ENCODE results near the gene RNASET2. TPM values are rescaled to one million over a fixed set of nuclear protein-coding genes. Genes with fewer than 3 reads are reported as not detected.
A peak's percentile ranks its signal among the peaks of the same experiment; 100 is the strongest.

Gene RNASET2
- total RNA-seq, 1 donor from 2014 or later, result 56.2 TPM

- intact Hi-C loops (cut with micrococcal nuclease), result no loop called here
- no peaks in the 10 kb centered on the region for H3K27me3 Mint-ChIP-seq (ENCODE audit: low read depth)
Observed at GRCh38 chr6:166908811-166909210, 47.5 kb downstream of the RNASET2 start.

DNA sequence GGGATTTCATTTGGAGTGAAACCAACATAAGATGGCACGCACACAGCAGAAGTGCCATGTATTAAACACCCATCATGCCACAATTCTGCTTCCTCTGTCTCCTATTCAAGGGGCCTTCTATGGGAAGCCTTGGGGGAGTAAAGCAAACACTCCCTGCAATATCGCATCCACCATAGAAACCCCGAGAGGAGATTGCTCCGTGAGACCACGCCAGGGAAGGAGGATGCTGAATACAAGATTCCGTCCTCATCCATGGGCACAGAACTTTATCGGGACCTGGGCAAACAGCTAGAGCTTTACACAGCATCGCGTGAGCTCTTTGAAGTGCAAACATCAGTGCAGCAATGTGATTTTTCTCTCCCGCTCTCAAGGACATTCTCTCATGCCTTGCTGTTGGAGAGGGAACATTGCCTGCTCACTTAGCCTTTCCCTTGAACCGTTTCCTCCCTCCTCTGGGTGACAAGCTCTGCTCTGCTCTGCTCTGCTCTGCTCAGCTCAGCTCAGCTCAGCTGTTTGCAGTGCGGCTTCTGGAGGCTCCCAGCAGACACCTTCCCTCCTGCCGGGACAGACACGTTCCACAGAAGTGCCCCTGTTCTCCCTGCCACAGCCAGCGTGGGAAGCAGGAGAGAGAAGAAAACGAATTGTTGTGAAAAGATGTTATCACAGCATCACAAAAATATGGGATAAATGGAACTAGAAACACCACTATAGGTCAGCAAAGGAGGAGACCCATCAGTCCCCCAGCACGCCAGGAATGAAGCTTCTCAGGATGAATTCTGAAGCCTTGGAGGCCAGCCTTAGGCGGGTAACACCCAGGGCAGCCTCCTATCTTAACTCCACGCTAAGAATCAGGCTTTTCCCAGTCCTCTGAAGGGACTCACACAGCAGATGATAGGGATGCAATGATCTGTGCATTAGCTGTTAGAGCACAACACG, 48.2 kb downstream of the RNASET2 start:
- H3K9me3 Mint-ChIP-seq, result peaks cover 5% of the 10 kb centered on the region
- H3K27ac Mint-ChIP-seq, result no peak overlapping the region
- no peak for DNase-seq (ENCODE audit: low spot score)
- intact Hi-C loops (cut with micrococcal nuclease), result no loop called here
- peaks cover 11% of the 10 kb centered on the region for H3K36me3 Mint-ChIP-seq (ENCODE audit: low read depth)
- no peaks in the 10 kb centered on the region for H3K27me3 Mint-ChIP-seq (ENCODE audit: low read depth)
- no peak overlapping the region for H3K4me3 Mint-ChIP-seq (ENCODE audit: low read depth)
- peaks cover 42% of the 10 kb centered on the region for H3K4me1 Mint-ChIP-seq (ENCODE audit: low read depth)

More at GRCh38 chr6:166908811-166909210, 47.5 kb downstream of the RNASET2 start:
- DNase-seq (ENCODE audit: low spot score), result no peak
- no peak overlapping the region for H3K4me3 Mint-ChIP-seq (ENCODE audit: low read depth)
- H3K36me3 Mint-ChIP-seq (ENCODE audit: low read depth), result peaks cover 11% of the 10 kb centered on the region
- peaks cover 5% of the 10 kb centered on the region for H3K9me3 Mint-ChIP-seq
- H3K27ac Mint-ChIP-seq, result no peak overlapping the region
- H3K4me1 Mint-ChIP-seq (ENCODE audit: low read depth), result peaks cover 42% of the 10 kb centered on the region

- Mint-ChIP-seq H3K36me3 (ENCODE audit: low read depth) (peaks cover 11% of the 10 kb centered on the region), H3K4me3 (ENCODE audit: low read depth) (no peak overlapping the region), H3K27ac (peak overlapping the region; percentile 50), H3K27me3 (ENCODE audit: low read depth) (no peaks in the 10 kb centered on the region), H3K4me1 (ENCODE audit: low read depth) (peaks cover 42% of the 10 kb centered on the region), H3K9me3 (peaks cover 5% of the 10 kb centered on the region)
- no peak for DNase-seq (ENCODE audit: low spot score)
- intact Hi-C loops (cut with micrococcal nuclease), result no loop called here
Observed at GRCh38 chr6:166907373-166907841, 48.9 kb downstream of the RNASET2 start.

DNA sequence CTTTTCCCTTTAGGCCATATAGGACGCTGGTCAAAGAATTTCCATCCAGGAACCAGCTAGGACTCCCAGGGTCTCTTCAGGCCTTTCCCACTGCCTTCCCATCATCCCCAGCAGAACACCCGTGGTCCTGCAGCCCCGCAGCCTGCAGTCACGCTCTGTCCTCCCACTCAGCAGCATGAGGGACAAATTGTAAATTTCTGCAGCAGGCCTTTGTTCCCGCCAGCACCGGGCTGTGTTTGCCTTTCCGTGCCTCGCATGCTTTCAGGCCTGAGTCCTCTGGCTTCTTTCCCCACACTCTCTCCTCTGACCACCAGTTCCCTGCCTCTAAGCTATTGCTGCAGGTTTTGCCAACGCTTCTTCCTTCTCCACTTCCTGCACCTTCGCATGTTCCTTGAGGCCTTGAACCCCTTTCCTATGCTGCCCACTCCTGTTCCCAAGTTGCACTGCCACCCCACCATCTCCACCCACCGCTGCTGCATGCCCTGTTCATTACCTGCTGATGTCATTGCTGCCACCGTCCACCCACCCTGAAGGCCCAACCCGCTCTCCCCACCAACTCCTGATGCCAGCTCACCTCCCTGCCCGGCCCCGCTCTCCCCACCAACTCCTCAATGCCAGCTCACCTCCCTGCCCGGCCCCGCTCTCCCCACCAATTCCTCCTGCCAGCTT, 49.8 kb downstream of the RNASET2 start:
- Mint-ChIP-seq H3K36me3 (ENCODE audit: low read depth) (peaks cover 10% of the 10 kb centered on the region), H3K4me3 (ENCODE audit: low read depth) (no peak overlapping the region), H3K9me3 (peaks cover 4% of the 10 kb centered on the region), H3K4me1 (ENCODE audit: low read depth) (peaks cover 39% of the 10 kb centered on the region), H3K27ac (peak overlapping the region; percentile 11), H3K27me3 (ENCODE audit: low read depth) (no peaks in the 10 kb centered on the region)
- intact Hi-C loops (cut with micrococcal nuclease), result no loop called here
- DNase-seq (ENCODE audit: low spot score), result no peak

DNA sequence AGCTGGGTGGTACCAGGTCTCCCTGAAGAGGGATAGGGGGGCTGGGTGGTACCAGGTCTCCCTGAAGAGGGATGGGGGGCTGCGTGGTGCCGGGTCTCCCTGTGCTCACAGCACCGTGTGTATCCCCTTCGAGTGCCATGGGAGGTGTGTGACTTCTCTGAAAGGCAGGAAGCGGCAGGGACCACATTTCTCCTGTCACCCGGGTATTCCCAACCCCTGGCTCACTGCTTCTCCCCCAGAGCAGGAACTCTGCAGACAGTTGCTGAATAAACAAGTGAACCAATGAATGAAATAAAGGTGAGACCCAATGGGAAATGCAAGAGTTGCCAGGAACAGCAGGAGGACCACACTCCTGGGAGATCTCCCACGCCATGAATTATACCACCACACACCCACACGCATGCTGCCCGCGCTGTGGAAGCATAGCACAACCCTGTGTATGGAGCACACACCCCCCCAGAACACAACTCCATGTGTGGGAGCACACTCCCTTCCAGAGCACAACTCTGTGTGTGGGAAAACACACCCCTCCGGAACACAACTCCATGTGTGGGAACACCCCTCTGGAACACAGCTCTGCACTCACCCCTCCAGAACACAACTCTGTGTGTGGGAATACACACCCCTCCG, 50.7 kb downstream of the RNASET2 start:
- H3K36me3 Mint-ChIP-seq (ENCODE audit: low read depth), result peaks cover 5% of the 10 kb centered on the region
- no peak overlapping the region for H3K27ac Mint-ChIP-seq
- DNase-seq (ENCODE audit: low spot score), result no peak
- H3K27me3 Mint-ChIP-seq (ENCODE audit: low read depth), result no peaks in the 10 kb centered on the region
- intact Hi-C loops (cut with micrococcal nuclease), result no loop called here
- H3K4me1 Mint-ChIP-seq (ENCODE audit: low read depth), result peaks cover 32% of the 10 kb centered on the region
- no peak overlapping the region for H3K4me3 Mint-ChIP-seq (ENCODE audit: low read depth)
- no peaks in the 10 kb centered on the region for H3K9me3 Mint-ChIP-seq

DNA sequence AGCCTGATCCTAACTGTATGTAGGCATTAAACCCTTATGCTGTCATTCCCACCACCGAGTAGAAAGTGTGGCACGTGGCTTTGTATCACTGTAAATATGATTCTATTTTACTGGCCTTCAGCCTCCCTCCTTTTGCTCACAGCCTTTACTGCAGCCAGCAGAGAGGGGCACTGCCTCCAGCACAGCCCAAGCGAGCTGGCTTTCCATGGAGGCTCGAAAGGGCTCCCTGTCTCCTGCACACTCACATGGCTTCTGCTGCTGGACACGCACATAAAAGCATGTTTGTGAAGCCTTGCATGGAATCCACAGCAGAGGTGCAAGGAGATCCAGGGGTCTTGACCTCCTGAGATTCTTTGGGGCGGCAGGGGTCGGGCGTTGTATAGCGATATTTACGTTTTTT, 51.3 kb downstream of the RNASET2 start:
- intact Hi-C loops (cut with micrococcal nuclease), result no loop called here
- no peak overlapping the region for H3K27ac Mint-ChIP-seq
- H3K4me1 Mint-ChIP-seq (ENCODE audit: low read depth), result peaks cover 26% of the 10 kb centered on the region
- H3K4me3 Mint-ChIP-seq (ENCODE audit: low read depth), result no peak overlapping the region
- no peaks in the 10 kb centered on the region for H3K36me3 Mint-ChIP-seq (ENCODE audit: low read depth)
- no peaks in the 10 kb centered on the region for H3K27me3 Mint-ChIP-seq (ENCODE audit: low read depth)
- no peaks in the 10 kb centered on the region for H3K9me3 Mint-ChIP-seq
- DNase-seq (ENCODE audit: low spot score), result no peak

DNA sequence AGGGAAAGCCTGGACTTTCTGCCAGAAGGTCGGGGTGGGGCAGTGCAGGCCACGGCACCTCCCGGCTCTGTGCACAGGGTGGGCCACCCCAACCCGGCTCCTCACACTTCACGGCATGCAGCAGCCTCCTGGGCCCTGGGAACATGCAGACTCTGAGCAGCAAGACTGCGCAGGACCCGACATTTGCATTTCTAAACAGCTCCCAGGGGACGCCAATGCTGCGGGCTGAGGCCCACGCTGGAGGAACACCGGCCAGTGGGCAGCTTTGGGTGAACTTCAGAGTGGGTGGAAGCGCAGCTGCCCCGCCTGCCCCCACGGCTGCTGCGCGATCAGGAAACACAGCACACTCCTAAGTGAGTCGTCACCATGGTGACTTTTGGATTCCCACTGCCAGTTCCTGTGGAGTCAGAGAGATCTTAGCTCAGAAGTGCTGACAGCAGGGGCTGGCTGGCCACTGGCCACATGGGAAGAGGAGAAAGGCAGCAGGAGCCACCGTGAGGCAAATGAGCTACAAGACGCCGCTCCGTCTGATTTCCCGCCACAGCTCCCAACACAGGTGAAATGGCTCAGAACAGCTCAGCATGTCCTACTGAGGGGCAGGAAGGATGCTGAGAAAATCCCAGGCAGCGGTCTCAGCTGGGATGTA, 52.1 kb downstream of the RNASET2 start:
- H3K36me3 Mint-ChIP-seq (ENCODE audit: low read depth), result no peaks in the 10 kb centered on the region
- no peaks in the 10 kb centered on the region for H3K9me3 Mint-ChIP-seq
- H3K4me3 Mint-ChIP-seq (ENCODE audit: low read depth), result no peak overlapping the region
- H3K27ac Mint-ChIP-seq, result no peak overlapping the region
- intact Hi-C loops (cut with micrococcal nuclease), result no loop called here
- H3K4me1 Mint-ChIP-seq (ENCODE audit: low read depth), result peaks cover 26% of the 10 kb centered on the region
- no peaks in the 10 kb centered on the region for H3K27me3 Mint-ChIP-seq (ENCODE audit: low read depth)
- no peak for DNase-seq (ENCODE audit: low spot score)

GRCh38 chr6:166903500-166903899, 52.9 kb downstream of the RNASET2 start:
- intact Hi-C loops (cut with micrococcal nuclease), result no loop called here

GRCh38 chr6:166903027-166903426, 53.3 kb downstream of the RNASET2 start:
- Mint-ChIP-seq H3K27ac (no peak overlapping the region), H3K4me1 (ENCODE audit: low read depth) (peaks cover 19% of the 10 kb centered on the region), H3K36me3 (ENCODE audit: low read depth) (no peaks in the 10 kb centered on the region), H3K9me3 (no peaks in the 10 kb centered on the region), H3K4me3 (ENCODE audit: low read depth) (no peak overlapping the region), H3K27me3 (ENCODE audit: low read depth) (no peaks in the 10 kb centered on the region)
- intact Hi-C loops (cut with micrococcal nuclease), result no loop called here
- no peak for DNase-seq (ENCODE audit: low spot score)

More at GRCh38 chr6:166903500-166903899, 52.9 kb downstream of the RNASET2 start:
- H3K4me3 Mint-ChIP-seq (ENCODE audit: low read depth), result no peak overlapping the region
- no peaks in the 10 kb centered on the region for H3K36me3 Mint-ChIP-seq (ENCODE audit: low read depth)
- no peak for DNase-seq (ENCODE audit: low spot score)
- H3K27ac Mint-ChIP-seq, result no peak overlapping the region
- H3K4me1 Mint-ChIP-seq (ENCODE audit: low read depth), result peaks cover 22% of the 10 kb centered on the region
- no peaks in the 10 kb centered on the region for H3K27me3 Mint-ChIP-seq (ENCODE audit: low read depth)
- no peaks in the 10 kb centered on the region for H3K9me3 Mint-ChIP-seq

- intact Hi-C loops (cut with micrococcal nuclease), result no loop called here
- Mint-ChIP-seq H3K36me3 (ENCODE audit: low read depth) (no peaks in the 10 kb centered on the region), H3K4me1 (ENCODE audit: low read depth) (peaks cover 11% of the 10 kb centered on the region), H3K27ac (no peak overlapping the region), H3K9me3 (no peaks in the 10 kb centered on the region), H3K4me3 (ENCODE audit: low read depth) (no peak overlapping the region), H3K27me3 (ENCODE audit: low read depth) (no peaks in the 10 kb centered on the region)
- DNase-seq (ENCODE audit: low spot score), result no peak
Observed at GRCh38 chr6:166902211-166902755, 54.1 kb downstream of the RNASET2 start.

DNA sequence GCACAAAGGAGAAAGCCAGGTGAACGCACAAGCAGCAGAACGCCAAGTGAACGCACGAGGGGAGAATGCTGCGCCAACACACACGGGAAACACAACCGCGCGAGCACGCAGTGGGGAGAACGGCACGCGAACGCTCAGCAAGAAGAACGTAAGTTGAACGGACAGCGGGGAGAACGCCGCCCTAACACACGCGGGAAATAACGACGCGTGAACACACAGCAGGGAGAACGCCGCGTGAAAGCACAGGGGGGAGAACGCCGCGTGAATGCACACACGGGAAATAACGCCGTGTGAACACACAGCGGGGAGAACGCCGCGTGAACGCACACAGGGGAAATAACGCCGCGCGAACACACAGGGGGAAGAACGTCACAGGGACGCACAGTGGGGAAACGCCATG, 54.7 kb downstream of the RNASET2 start:
- intact Hi-C loops (cut with micrococcal nuclease), result no loop called here
- no peak overlapping the region for H3K27ac Mint-ChIP-seq
- H3K4me1 Mint-ChIP-seq (ENCODE audit: low read depth), result peaks cover 5% of the 10 kb centered on the region
- DNase-seq (ENCODE audit: low spot score), result no peak
- H3K27me3 Mint-ChIP-seq (ENCODE audit: low read depth), result no peaks in the 10 kb centered on the region
- H3K9me3 Mint-ChIP-seq, result no peaks in the 10 kb centered on the region
- H3K36me3 Mint-ChIP-seq (ENCODE audit: low read depth), result no peaks in the 10 kb centered on the region
- H3K4me3 Mint-ChIP-seq (ENCODE audit: low read depth), result no peak overlapping the region

- no peak overlapping the region for H3K27ac Mint-ChIP-seq
- H3K27me3 Mint-ChIP-seq (ENCODE audit: low read depth), result no peaks in the 10 kb centered on the region
- intact Hi-C loops (cut with micrococcal nuclease), result no loop called here
- H3K36me3 Mint-ChIP-seq (ENCODE audit: low read depth), result no peaks in the 10 kb centered on the region
- DNase-seq (ENCODE audit: low spot score), result no peak
- no peak overlapping the region for H3K4me3 Mint-ChIP-seq (ENCODE audit: low read depth)
- H3K4me1 Mint-ChIP-seq (ENCODE audit: low read depth), result no peaks in the 10 kb centered on the region
- no peaks in the 10 kb centered on the region for H3K9me3 Mint-ChIP-seq
Observed at GRCh38 chr6:166900956-166901607, 55.3 kb downstream of the RNASET2 start.
